Measurements from ENCODE around the gene ABCC10.
"Not testable (repeated sequence)": the region's sequence is repeated elsewhere in the genome, so short reads cannot be mapped to it uniquely, and the experiment has no call there.

ABCC10 gene, protein sequence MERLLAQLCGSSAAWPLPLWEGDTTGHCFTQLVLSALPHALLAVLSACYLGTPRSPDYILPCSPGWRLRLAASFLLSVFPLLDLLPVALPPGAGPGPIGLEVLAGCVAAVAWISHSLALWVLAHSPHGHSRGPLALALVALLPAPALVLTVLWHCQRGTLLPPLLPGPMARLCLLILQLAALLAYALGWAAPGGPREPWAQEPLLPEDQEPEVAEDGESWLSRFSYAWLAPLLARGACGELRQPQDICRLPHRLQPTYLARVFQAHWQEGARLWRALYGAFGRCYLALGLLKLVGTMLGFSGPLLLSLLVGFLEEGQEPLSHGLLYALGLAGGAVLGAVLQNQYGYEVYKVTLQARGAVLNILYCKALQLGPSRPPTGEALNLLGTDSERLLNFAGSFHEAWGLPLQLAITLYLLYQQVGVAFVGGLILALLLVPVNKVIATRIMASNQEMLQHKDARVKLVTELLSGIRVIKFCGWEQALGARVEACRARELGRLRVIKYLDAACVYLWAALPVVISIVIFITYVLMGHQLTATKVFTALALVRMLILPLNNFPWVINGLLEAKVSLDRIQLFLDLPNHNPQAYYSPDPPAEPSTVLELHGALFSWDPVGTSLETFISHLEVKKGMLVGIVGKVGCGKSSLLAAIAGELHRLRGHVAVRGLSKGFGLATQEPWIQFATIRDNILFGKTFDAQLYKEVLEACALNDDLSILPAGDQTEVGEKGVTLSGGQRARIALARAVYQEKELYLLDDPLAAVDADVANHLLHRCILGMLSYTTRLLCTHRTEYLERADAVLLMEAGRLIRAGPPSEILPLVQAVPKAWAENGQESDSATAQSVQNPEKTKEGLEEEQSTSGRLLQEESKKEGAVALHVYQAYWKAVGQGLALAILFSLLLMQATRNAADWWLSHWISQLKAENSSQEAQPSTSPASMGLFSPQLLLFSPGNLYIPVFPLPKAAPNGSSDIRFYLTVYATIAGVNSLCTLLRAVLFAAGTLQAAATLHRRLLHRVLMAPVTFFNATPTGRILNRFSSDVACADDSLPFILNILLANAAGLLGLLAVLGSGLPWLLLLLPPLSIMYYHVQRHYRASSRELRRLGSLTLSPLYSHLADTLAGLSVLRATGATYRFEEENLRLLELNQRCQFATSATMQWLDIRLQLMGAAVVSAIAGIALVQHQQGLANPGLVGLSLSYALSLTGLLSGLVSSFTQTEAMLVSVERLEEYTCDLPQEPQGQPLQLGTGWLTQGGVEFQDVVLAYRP (N-terminal part only)

DNA sequence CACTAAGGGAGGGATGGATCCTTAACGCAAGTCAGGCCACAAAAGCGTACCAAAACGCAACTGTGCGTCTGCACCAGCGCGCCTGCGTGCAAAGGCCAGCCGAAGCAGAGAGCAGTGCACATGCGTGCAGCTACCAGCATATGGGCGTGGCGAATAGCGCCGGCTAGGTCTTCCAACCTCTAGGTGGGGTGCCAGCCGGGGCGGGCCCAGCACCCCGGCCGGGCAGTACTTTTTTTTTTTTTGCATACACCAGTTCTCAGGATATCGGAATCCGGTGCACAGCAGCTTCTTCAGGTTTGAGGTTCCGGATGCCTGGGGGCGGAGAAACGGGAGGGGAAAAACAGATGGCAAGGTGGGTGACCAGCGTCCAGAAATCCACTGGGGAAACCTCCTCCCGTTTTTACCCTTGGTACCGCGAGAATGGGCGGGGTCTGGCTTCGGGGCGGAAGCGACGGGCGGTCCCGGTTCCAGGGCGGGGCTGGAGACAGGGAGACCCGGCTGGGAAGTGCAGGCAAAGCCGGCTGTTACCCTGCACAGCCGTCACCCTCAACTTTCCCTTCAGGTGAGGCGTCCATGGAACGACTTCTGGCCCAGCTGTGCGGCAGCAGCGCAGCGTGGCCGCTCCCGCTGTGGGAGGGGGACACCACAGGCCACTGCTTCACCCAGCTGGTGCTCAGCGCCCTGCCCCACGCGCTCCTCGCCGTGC is at the start of gene ABCC10:
ABCC10 (plus strand) TSS at position 136 of the 706 bp plus-strand sequence; CDS start at position 574, 438 bp downstream.
- Histone ChIP-seq H3K36me3 (ENCODE audit: insufficient read depth, low read length) (no peaks in the 10 kb centered on the region), H3K4me1 (ENCODE audit: control insufficient read depth, insufficient read depth, low read length, unreplicated experiment) (peaks cover 5% of the 10 kb centered on the region), H3K79me2 (ENCODE audit: control insufficient read depth, insufficient read depth, low read length, unreplicated experiment) (peaks cover 12% of the 10 kb centered on the region), H3K27me3 (ENCODE audit: insufficient read depth, low read length) (no peaks in the 10 kb centered on the region), H3K4me3 (ENCODE audit: low read depth, low read length) (peak within 1 kb of the TSS; percentile 84), H2AFZ (ENCODE audit: low read length, unreplicated experiment) (peak within 1 kb of the TSS; percentile 83), H3K27ac (ENCODE audit: low read depth, low read length) (peak within 1 kb of the TSS; percentile 57)

DNA sequence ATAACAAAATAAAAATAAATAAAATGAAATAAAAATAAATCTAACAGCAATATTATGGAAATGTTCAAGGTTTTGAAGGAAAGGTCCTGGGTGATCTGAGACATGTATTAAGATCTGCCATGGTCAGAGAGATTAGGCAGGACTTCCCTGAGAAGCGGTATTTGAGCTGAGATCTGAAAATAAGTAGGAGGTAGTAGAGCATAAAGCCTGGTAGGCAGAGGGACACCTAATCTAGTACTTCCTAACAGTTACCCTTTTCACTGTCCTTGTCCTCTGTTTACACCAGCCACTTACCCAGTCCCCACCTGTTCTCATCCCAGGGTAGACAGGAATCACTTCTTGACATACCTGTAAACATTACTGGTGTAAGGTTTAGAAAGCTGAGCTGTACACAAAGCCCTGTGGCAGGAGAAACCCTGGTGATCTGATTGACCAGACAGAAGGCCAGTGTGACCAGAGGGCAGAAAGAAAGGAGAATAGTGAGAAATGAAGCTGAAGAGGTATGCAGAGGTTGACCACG is 49.6 kb upstream of the ABCC10 start:
- Histone ChIP-seq H2AFZ (ENCODE audit: low read length, unreplicated experiment) (no peak overlapping the region), H3K27me3 (ENCODE audit: insufficient read depth, low read length) (0 out of 2 replicates have a peak, but pooled peaks cover 3% of the 10 kb centered on the region), H3K79me2 (ENCODE audit: control insufficient read depth, insufficient read depth, low read length, unreplicated experiment) (no peaks in the 10 kb centered on the region), H3K27ac (ENCODE audit: low read depth, low read length) (no peak overlapping the region), H3K36me3 (ENCODE audit: insufficient read depth, low read length) (no peaks in the 10 kb centered on the region), H3K4me1 (ENCODE audit: control insufficient read depth, insufficient read depth, low read length, unreplicated experiment) (no peaks in the 10 kb centered on the region), H3K4me3 (ENCODE audit: low read depth, low read length) (no peak overlapping the region)

- Histone ChIP-seq H3K4me3 (ENCODE audit: low read depth, low read length) (no peak overlapping the region), H3K27ac (ENCODE audit: low read depth, low read length) (no peak overlapping the region), H3K27me3 (ENCODE audit: insufficient read depth, low read length) (0 out of 2 replicates have a peak, but pooled peaks cover 3% of the 10 kb centered on the region), H2AFZ (ENCODE audit: low read length, unreplicated experiment) (no peak overlapping the region), H3K4me1 (ENCODE audit: control insufficient read depth, insufficient read depth, low read length, unreplicated experiment) (peaks cover 6% of the 10 kb centered on the region), H3K79me2 (ENCODE audit: control insufficient read depth, insufficient read depth, low read length, unreplicated experiment) (no peaks in the 10 kb centered on the region), H3K36me3 (ENCODE audit: insufficient read depth, low read length) (no peaks in the 10 kb centered on the region)
These were observed 48.7 kb upstream of the ABCC10 start for GRCh38 chr6:43378631-43379030.

DNA sequence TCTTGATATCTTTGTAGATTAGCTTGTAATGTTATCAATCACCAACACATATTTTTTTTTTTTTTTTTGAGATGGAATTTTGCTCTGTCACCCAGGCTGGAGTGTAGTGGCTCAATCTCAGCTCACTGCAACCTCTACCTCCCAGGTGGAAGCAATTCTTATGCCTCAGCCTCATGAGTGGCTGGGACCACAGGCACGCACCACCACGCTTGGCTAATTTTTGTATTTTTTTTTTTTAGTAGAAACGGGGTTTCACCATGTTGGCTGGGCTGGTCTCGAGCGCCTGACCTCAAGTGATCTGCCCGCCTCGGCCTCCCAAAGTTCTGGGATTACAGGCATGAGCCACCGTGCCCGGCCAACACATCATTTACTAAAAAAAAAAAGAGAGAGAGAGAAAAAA is 46.5 kb upstream of the ABCC10 start:
- H3K36me3 ChIP-seq (ENCODE audit: insufficient read depth, low read length); H3K27me3 ChIP-seq (ENCODE audit: insufficient read depth, low read length); H2AFZ ChIP-seq (ENCODE audit: low read length, unreplicated experiment); H3K4me3 ChIP-seq (ENCODE audit: low read depth, low read length); H3K4me1 ChIP-seq (ENCODE audit: control insufficient read depth, insufficient read depth, low read length, unreplicated experiment); H3K27ac ChIP-seq (ENCODE audit: low read depth, low read length); H3K79me2 ChIP-seq (ENCODE audit: control insufficient read depth, insufficient read depth, low read length, unreplicated experiment): not testable (repeated sequence)

- Histone ChIP-seq H3K36me3 (ENCODE audit: insufficient read depth, low read length) (no peaks in the 10 kb centered on the region), H3K27ac (ENCODE audit: low read depth, low read length) (no peak overlapping the region), H2AFZ (ENCODE audit: low read length, unreplicated experiment) (peak overlapping the region; percentile 14), H3K27me3 (ENCODE audit: insufficient read depth, low read length) (0 out of 2 replicates have a peak, but pooled peaks cover 3% of the 10 kb centered on the region), H3K79me2 (ENCODE audit: control insufficient read depth, insufficient read depth, low read length, unreplicated experiment) (no peaks in the 10 kb centered on the region), H3K4me3 (ENCODE audit: low read depth, low read length) (no peak overlapping the region), H3K4me1 (ENCODE audit: control insufficient read depth, insufficient read depth, low read length, unreplicated experiment) (peaks cover 8% of the 10 kb centered on the region)
These were observed 44.2 kb upstream of the ABCC10 start for GRCh38 chr6:43383021-43383667.

DNA sequence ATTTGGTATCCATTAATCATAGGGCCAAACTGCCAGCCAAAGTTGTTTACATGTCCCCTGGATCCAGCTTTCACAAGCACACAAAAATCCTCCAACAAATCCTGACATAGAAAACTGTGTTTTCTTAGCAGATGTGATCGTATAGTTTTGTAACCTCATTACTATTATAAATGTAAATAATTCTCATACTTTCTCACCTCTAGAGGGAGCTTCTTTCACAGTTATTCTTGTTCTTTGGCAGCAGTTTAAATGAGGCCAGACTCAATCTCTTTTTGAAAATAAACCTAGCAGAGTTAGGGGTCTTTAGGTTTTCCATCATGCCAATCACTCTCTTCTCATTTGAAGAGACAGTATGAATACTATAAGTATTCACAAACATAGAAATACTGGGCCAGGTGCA is 40.8 kb upstream of the ABCC10 start:
- H3K4me3 ChIP-seq (ENCODE audit: low read depth, low read length), result no peak overlapping the region
- H3K27ac ChIP-seq (ENCODE audit: low read depth, low read length), result no peak overlapping the region
- H3K36me3 ChIP-seq (ENCODE audit: insufficient read depth, low read length), result no peaks in the 10 kb centered on the region
- H3K27me3 ChIP-seq (ENCODE audit: insufficient read depth, low read length), result no peaks in the 10 kb centered on the region
- no peak overlapping the region for H2AFZ ChIP-seq (ENCODE audit: low read length, unreplicated experiment)
- H3K4me1 ChIP-seq (ENCODE audit: control insufficient read depth, insufficient read depth, low read length, unreplicated experiment), result peaks cover 8% of the 10 kb centered on the region
- no peaks in the 10 kb centered on the region for H3K79me2 ChIP-seq (ENCODE audit: control insufficient read depth, insufficient read depth, low read length, unreplicated experiment)

GRCh38 chr6:43389730-43390295 is 37.5 kb upstream of the ABCC10 start:
- Histone ChIP-seq H3K36me3 (ENCODE audit: insufficient read depth, low read length) (no peaks in the 10 kb centered on the region), H3K79me2 (ENCODE audit: control insufficient read depth, insufficient read depth, low read length, unreplicated experiment) (no peaks in the 10 kb centered on the region), H3K4me3 (ENCODE audit: low read depth, low read length) (no peak overlapping the region), H3K27me3 (ENCODE audit: insufficient read depth, low read length) (no peaks in the 10 kb centered on the region), H3K4me1 (ENCODE audit: control insufficient read depth, insufficient read depth, low read length, unreplicated experiment) (no peaks in the 10 kb centered on the region), H2AFZ (ENCODE audit: low read length, unreplicated experiment) (no peak overlapping the region), H3K27ac (ENCODE audit: low read depth, low read length) (no peak overlapping the region)

GRCh38 chr6:43390753-43391439 is 36.4 kb upstream of the ABCC10 start:
- not testable (repeated sequence) for H3K27ac ChIP-seq (ENCODE audit: low read depth, low read length); H3K27me3 ChIP-seq (ENCODE audit: insufficient read depth, low read length); H3K4me3 ChIP-seq (ENCODE audit: low read depth, low read length); H3K36me3 ChIP-seq (ENCODE audit: insufficient read depth, low read length); H3K79me2 ChIP-seq (ENCODE audit: control insufficient read depth, insufficient read depth, low read length, unreplicated experiment); H3K4me1 ChIP-seq (ENCODE audit: control insufficient read depth, insufficient read depth, low read length, unreplicated experiment); H2AFZ ChIP-seq (ENCODE audit: low read length, unreplicated experiment)

DNA sequence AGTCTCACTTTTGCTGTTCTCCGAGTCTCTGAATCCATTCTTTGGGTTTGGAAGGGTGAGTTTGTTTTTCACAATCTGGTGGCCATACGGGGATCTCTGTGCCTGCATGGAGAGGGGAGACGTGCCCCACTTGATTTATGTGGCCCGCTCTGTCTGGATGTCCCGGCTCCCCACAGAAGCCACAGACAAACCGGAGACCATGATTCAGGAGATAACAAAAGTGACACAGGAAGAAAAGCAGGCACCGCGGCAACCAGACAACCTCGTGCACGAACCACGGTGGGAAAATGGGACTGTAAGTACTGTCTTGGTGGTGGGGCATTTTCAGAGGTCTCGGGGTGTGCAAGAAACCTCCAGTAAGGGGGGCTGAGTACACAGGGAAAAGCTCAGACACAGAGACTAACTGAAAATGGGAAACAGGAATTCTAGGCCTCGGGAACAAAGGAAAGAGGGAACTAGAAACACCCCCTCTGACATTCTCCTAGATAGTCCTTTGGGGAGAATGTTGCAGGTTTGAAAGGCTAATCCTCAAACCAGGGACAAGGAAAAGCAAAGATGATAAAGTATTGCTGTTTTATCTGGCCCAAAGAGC is 35.8 kb upstream of the ABCC10 start:
- Histone ChIP-seq H3K4me1 (ENCODE audit: control insufficient read depth, insufficient read depth, low read length, unreplicated experiment) (no peaks in the 10 kb centered on the region), H3K36me3 (ENCODE audit: insufficient read depth, low read length) (no peaks in the 10 kb centered on the region), H3K27me3 (ENCODE audit: insufficient read depth, low read length) (no peaks in the 10 kb centered on the region), H2AFZ (ENCODE audit: low read length, unreplicated experiment) (no peak overlapping the region), H3K27ac (ENCODE audit: low read depth, low read length) (no peak overlapping the region), H3K79me2 (ENCODE audit: control insufficient read depth, insufficient read depth, low read length, unreplicated experiment) (no peaks in the 10 kb centered on the region), H3K4me3 (ENCODE audit: low read depth, low read length) (no peak overlapping the region)

Data from ACC112 (cell line).